Neural cell (in vitro differentiated cells): ENCODE measurements around the gene LMAN2. TPM values are rescaled to one million over a fixed set of nuclear protein-coding genes. Genes with fewer than 3 reads are reported as not detected.

Experiments
- H2AFZ ChIP-seq: fragments of 200-600, 300-800 bp; sonication (generic), shearing (Covaris generic); 2 replicates; pipeline ENCODE4 v1.6.0; 2014; ENCODE audit warnings: low read depth, mild to moderate bottlenecking, antibody characterized with exemption, low read length, moderate library complexity
- H3F3A ChIP-seq: fragments of 200-600 bp; shearing (Covaris generic); 2 replicates; pipeline ENCODE4 v1.6.1; 2016; ENCODE audit warnings: mild to moderate bottlenecking, moderate library complexity, mixed read lengths, antibody characterized with exemption, low read length; ENCODE audit not compliant: insufficient read depth, poor library complexity, severe bottlenecking
- H3K27ac ChIP-seq: fragments of 200-600, 300-800 bp; sonication (generic), shearing (Covaris generic); 2 replicates; pipeline ENCODE4 v1.5.1; 2014; ENCODE audit warnings: mild to moderate bottlenecking, low read length, moderate library complexity
- H3K27me3 ChIP-seq: fragments of 300-800, 200-600 bp; sonication (generic), shearing (Covaris generic); 2 replicates; pipeline ENCODE4 v1.6.0; 2014; ENCODE audit warnings: mild to moderate bottlenecking, low read depth, low read length, moderate library complexity; ENCODE audit not compliant: insufficient read depth
- H3K36me3 ChIP-seq: fragments of 300-800, 200-600 bp; sonication (generic), shearing (Covaris generic); 2 replicates; pipeline ENCODE4 v1.5.1; 2014; ENCODE audit warnings: mild to moderate bottlenecking, antibody characterized with exemption, low read length, moderate library complexity; ENCODE audit not compliant: insufficient read depth
- H3K4me2 ChIP-seq: fragments of 300-800, 200-600 bp; sonication (generic), shearing (Covaris generic); 2 replicates; pipeline ENCODE4 v1.6.0; 2014; ENCODE audit warnings: mild to moderate bottlenecking, low read length
- H3K4me3 ChIP-seq: fragments of 300-800, 200-600 bp; sonication (generic), shearing (Covaris generic); 2 replicates; pipeline ENCODE4 v1.5.1; 2014; ENCODE audit warnings: mild to moderate bottlenecking, low read length, moderate library complexity
- H3K79me2 ChIP-seq: fragments of 200-600 bp; shearing (Covaris generic); replicated peaks from 2 replicates; pipeline ENCODE4 v1.6.0; 2014; ENCODE audit warnings: mild to moderate bottlenecking, low read length, moderate library complexity; ENCODE audit not compliant: insufficient read depth
- H3K9ac ChIP-seq: fragments of 300-800, 200-600 bp; sonication (generic), shearing (Covaris generic); 2 replicates; pipeline ENCODE4 v1.6.1; 2016; ENCODE audit warnings: mild to moderate bottlenecking, low read length, mixed read lengths
- H3K9me2 ChIP-seq: fragments of 200-600 bp; shearing (Covaris generic); 2 replicates; pipeline ENCODE4 v1.6.1; 2016; ENCODE audit warnings: mild to moderate bottlenecking, low read length, mixed read lengths; ENCODE audit not compliant: insufficient read depth
- H3K9me3 ChIP-seq: fragments of 200-600, 300-800 bp; sonication (generic), shearing (Covaris generic); 2 replicates; pipeline ENCODE4 v1.6.1; 2016; ENCODE audit warnings: mild to moderate bottlenecking, mixed run types, low read length, moderate library complexity, mixed read lengths
- H4K20me1 ChIP-seq: fragments of 200-600 bp; shearing (Covaris generic); 2 replicates; pipeline ENCODE4 v1.6.1; 2016; ENCODE audit warnings: mild to moderate bottlenecking, mixed run types; ENCODE audit not compliant: insufficient read depth
- CTCF ChIP-seq: fragments of 450-650 bp; IDR thresholded peaks from 2 replicates; pipeline ENCODE4 v1.5.1; 2014; ENCODE audit warnings: antibody characterized with exemption, mild to moderate bottlenecking, moderate library complexity; ENCODE audit not compliant: poor library complexity, severe bottlenecking
- EP300 ChIP-seq: fragments of 450-650 bp; conservative IDR thresholded peaks from 2 replicates; pipeline ENCODE4 v1.6.1; 2014; ENCODE audit warnings: antibody characterized with exemption, mild to moderate bottlenecking, moderate library complexity; ENCODE audit not compliant: poor library complexity, severe bottlenecking
- EZH2 ChIP-seq: fragments of 200-600, 300-800 bp; shearing (Covaris generic), sonication (generic); IDR thresholded peaks from 2 replicates; pipeline ENCODE4 v1.6.1; 2014; ENCODE audit warnings: antibody characterized with exemption, low read length, borderline replicate concordance, mild to moderate bottlenecking; ENCODE audit not compliant: insufficient read depth, poor library complexity, severe bottlenecking
- MXI1 ChIP-seq: fragments of 450-650 bp; conservative IDR thresholded peaks from 2 replicates; pipeline ENCODE4 v1.6.1; 2014; ENCODE audit warnings: antibody characterized with exemption, mild to moderate bottlenecking; ENCODE audit not compliant: poor library complexity, severe bottlenecking
- POLR2AphosphoS5 ChIP-seq: IDR thresholded peaks from 2 replicates; pipeline ENCODE4 v1.6.1; 2012
- RAD21 ChIP-seq: fragments of 450-650 bp; conservative IDR thresholded peaks from 2 replicates; pipeline ENCODE4 v1.6.1; 2014; ENCODE audit warnings: antibody characterized with exemption, mild to moderate bottlenecking, moderate library complexity
- REST ChIP-seq: IDR thresholded peaks from 2 replicates; pipeline ENCODE4 v1.6.1; 2012; ENCODE audit warnings: borderline replicate concordance
- SMC3 ChIP-seq: fragments of 450-650 bp; conservative IDR thresholded peaks from 2 replicates; pipeline ENCODE4 v1.6.1; 2014; ENCODE audit warnings: antibody characterized with exemption, mild to moderate bottlenecking, moderate library complexity; ENCODE audit not compliant: poor library complexity
- TAF1 ChIP-seq: IDR thresholded peaks from 2 replicates; pipeline ENCODE4 v1.6.1; 2012; ENCODE audit warnings: low read depth
- polyA plus RNA-seq: library from polyadenylated mRNA; depleted of rRNA; stranded (reverse); fragments of >200 nt; gene quantifications from 2 replicates; pipeline ENCODE4 v1.2.3, GENCODE V29; 2014

LMAN2 gene
- polyA plus RNA-seq, 1 donor from 2014 or later, result 155 TPM

- Histone ChIP-seq H3F3A (no peaks in the 10 kb centered on the region), H3K27me3 (no peaks in the 10 kb centered on the region), H3K4me3 (no peak overlapping the region), H3K36me3 (no peaks in the 10 kb centered on the region), H3K9me2 (no peaks in the 10 kb centered on the region), H4K20me1 (no peaks in the 10 kb centered on the region), H3K9ac (no peak overlapping the region), H3K9me3 (no peaks in the 10 kb centered on the region), H3K27ac (no peak overlapping the region), H3K79me2 (no peaks in the 10 kb centered on the region), H3K4me2 (no peak overlapping the region), H2AFZ (no peak overlapping the region)
- TF ChIP-seq POLR2AphosphoS5 (no peak), EP300 (no peak), CTCF (no peak), REST (no peak), SMC3 (no peak), TAF1 (no peak), RAD21 (no peak), EZH2 (no peak), MXI1 (no peak)
Measured at GRCh38 chr5:177295924-177296323, 55.5 kb downstream of the LMAN2 start.

- Histone ChIP-seq H3K79me2 (no peaks in the 10 kb centered on the region), H3K9me3 (no peaks in the 10 kb centered on the region), H3K27ac (no peak overlapping the region), H3K4me3 (no peak overlapping the region), H3K9me2 (no peaks in the 10 kb centered on the region), H3F3A (no peaks in the 10 kb centered on the region), H3K9ac (no peak overlapping the region), H3K36me3 (no peaks in the 10 kb centered on the region), H3K4me2 (no peak overlapping the region), H2AFZ (no peak overlapping the region), H3K27me3 (no peaks in the 10 kb centered on the region), H4K20me1 (no peaks in the 10 kb centered on the region)
- TF ChIP-seq MXI1, result no peak
- TF ChIP-seq REST, result no peak
- no peak for TF ChIP-seq SMC3
Measured at GRCh38 chr5:177294632-177295031, 56.8 kb downstream of the LMAN2 start.
